ENCODE results near the gene TAS2R40.

GRCh38 chr7:143242306-143242705 lies 20.5 kb downstream of the TAS2R40 start:
- no peak for TF ChIP-seq CTCF (IDR thresholded peaks at IDR 0.05)
- TF ChIP-seq POLR2A (IDR thresholded peaks at IDR 0.05): no peak

Data from heart left ventricle (tissue), 13 donors.